ENCODE measurements around the gene MAPK6. TPM values are rescaled to one million over a fixed set of nuclear protein-coding genes. Genes with fewer than 3 reads are reported as not detected.

MAPK6 gene
- total and polyA plus RNA-seq, 2 of the 4 experiments (the other 2 are of a cell fraction), result 22.6 to 60.6 TPM

GRCh38 chr15:52056496-52056895 lies 37.5 kb downstream of the MAPK6 start:
- WGBS, 2 experiments (ENCODE audit: extremely low coverage in 2 of 2, insufficient read length in 1 of 2), result 100% methylated on average over 1 of the region's 3 CpGs; no CpG with 5 or more reads in 1 of the 2 experiments

More at GRCh38 chr15:52056496-52056895, 37.5 kb downstream of the MAPK6 start:
- Histone ChIP-seq H3K9me3 (ENCODE audit: control insufficient read depth, insufficient read depth, low read length) (no peaks in the 10 kb centered on the region), H2BK20ac (ENCODE audit: low read depth, low read length) (no peak overlapping the region), H3K14ac (replicated peaks; ENCODE audit: low read depth, low read length) (no peak overlapping the region), H2BK15ac (ENCODE audit: low read depth, low read length) (no peak overlapping the region), H3K18ac (ENCODE audit: low read depth, low read length) (no peak overlapping the region), H3K4me1 (ENCODE audit: control insufficient read depth, insufficient read depth, low read length) (peaks cover 6% of the 10 kb centered on the region), H2BK120ac (ENCODE audit: low read depth, low read length) (no peak overlapping the region), H2AK9ac (replicated peaks; ENCODE audit: low read depth, low read length, poor library complexity) (no peak overlapping the region), H2AFZ (replicated peaks; ENCODE audit: low read length, poor library complexity) (no peak overlapping the region), H3K27me3 (ENCODE audit: control insufficient read depth, insufficient read depth, low read length) (no peaks in the 10 kb centered on the region), H3K4me2 (ENCODE audit: low read depth, low read length) (no peak overlapping the region), H4K20me1 (ENCODE audit: insufficient read depth, low read length) (peaks cover 11% of the 10 kb centered on the region), H2AK5ac (ENCODE audit: low read depth, low read length) (no peak overlapping the region), H4K8ac (ENCODE audit: low read depth in 2 of 2, low read length in 2 of 2) (no peak overlapping the region), H3K56ac (ENCODE audit: extremely low read depth, insufficient read depth, low read length) (no peak overlapping the region), H3K4ac (ENCODE audit: low read depth, low read length) (no peak overlapping the region), H3K23ac (ENCODE audit: low read depth, low read length) (no peak overlapping the region), H4K5ac (ENCODE audit: low read depth, low read length) (no peak overlapping the region), H3K9ac (ENCODE audit: low read depth, low read length) (no peak overlapping the region), H2BK5ac (ENCODE audit: low read depth, low read length, poor library complexity, severe bottlenecking) (no peak overlapping the region), H3K79me1 (ENCODE audit: low read depth in 1 of 2, low read length in 2 of 2) (peaks cover 52 to 76% of the 10 kb centered on the region in 2 experiments), H3K36me3 (ENCODE audit: control insufficient read depth, insufficient read depth, low read length) (peaks cover 37% of the 10 kb centered on the region), H3K4me3 (ENCODE audit: insufficient read depth, low read depth, low read length) (no peak overlapping the region), H4K91ac (ENCODE audit: insufficient read depth, low read depth, low read length) (no peak overlapping the region), H3K27ac (ENCODE audit: insufficient read depth, low read length) (no peak overlapping the region), H3K9me1 (ENCODE audit: insufficient read depth, low read length) (peaks cover 5% of the 10 kb centered on the region)
- BruUV-seq (replicated peaks), result no TSS peak
- ChIA-PET POLR2A (ENCODE audit: unreplicated experiment) (no interaction called here), CTCF (no interaction called here)
- in situ Hi-C loops (cut with MboI; ENCODE audit: low sequenced_read_pairs), result no loop called here
- no peak for ATAC-seq (ENCODE audit: low read depth)
- DNase-seq, result no peak
- intact Hi-C loops (cut with micrococcal nuclease), result no loop called here
- no peak for TF ChIP-seq SMC3 (IDR thresholded peaks at IDR 0.05; ENCODE audit: low read depth, low read length)
- TF ChIP-seq MXI1 (IDR thresholded peaks at IDR 0.05; ENCODE audit: borderline replicate concordance, low read depth, low read length), result no peak
- no peak for TF ChIP-seq POLR2A (IDR thresholded peaks at IDR 0.05; ENCODE audit: low read depth, low read length)
- TF ChIP-seq MAZ (IDR thresholded peaks at IDR 0.05; ENCODE audit: borderline replicate concordance, low read depth, low read length), result no peak
- TF ChIP-seq, protein P1, sequence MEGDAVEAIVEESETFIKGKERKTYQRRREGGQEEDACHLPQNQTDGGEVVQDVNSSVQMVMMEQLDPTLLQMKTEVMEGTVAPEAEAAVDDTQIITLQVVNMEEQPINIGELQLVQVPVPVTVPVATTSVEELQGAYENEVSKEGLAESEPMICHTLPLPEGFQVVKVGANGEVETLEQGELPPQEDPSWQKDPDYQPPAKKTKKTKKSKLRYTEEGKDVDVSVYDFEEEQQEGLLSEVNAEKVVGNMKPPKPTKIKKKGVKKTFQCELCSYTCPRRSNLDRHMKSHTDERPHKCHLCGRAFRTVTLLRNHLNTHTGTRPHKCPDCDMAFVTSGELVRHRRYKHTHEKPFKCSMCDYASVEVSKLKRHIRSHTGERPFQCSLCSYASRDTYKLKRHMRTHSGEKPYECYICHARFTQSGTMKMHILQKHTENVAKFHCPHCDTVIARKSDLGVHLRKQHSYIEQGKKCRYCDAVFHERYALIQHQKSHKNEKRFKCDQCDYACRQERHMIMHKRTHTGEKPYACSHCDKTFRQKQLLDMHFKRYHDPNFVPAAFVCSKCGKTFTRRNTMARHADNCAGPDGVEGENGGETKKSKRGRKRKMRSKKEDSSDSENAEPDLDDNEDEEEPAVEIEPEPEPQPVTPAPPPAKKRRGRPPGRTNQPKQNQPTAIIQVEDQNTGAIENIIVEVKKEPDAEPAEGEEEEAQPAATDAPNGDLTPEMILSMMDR (conservative IDR thresholded peaks at IDR 0.05; ENCODE audit: low read depth, low read length), result no peak
- no peak for TF ChIP-seq BHLHE40 (IDR thresholded peaks at IDR 0.05; ENCODE audit: low read depth, low read length)
- no peak for TF ChIP-seq RCOR1 (IDR thresholded peaks at IDR 0.05; ENCODE audit: insufficient replicate concordance, low read length)
- no peak for TF ChIP-seq RAD21 (IDR thresholded peaks at IDR 0.05; ENCODE audit: low read length)
- TF ChIP-seq MAFK (IDR thresholded peaks at IDR 0.05; ENCODE audit: low read depth, low read length), result no peak
- no peak for TF ChIP-seq CEBPB (IDR thresholded peaks at IDR 0.05; ENCODE audit: low read depth, low read length)
- TF ChIP-seq, protein P2, sequence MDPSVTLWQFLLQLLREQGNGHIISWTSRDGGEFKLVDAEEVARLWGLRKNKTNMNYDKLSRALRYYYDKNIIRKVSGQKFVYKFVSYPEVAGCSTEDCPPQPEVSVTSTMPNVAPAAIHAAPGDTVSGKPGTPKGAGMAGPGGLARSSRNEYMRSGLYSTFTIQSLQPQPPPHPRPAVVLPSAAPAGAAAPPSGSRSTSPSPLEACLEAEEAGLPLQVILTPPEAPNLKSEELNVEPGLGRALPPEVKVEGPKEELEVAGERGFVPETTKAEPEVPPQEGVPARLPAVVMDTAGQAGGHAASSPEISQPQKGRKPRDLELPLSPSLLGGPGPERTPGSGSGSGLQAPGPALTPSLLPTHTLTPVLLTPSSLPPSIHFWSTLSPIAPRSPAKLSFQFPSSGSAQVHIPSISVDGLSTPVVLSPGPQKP (IDR thresholded peaks at IDR 0.05; ENCODE audit: borderline replicate concordance, low read depth, low read length), result no peak
- TF ChIP-seq NFE2L2 (IDR thresholded peaks at IDR 0.05; ENCODE audit: low read depth, low read length), result no peak
- no peak for TF ChIP-seq CHD1 (IDR thresholded peaks at IDR 0.05; ENCODE audit: low read depth, low read length)
- no peak for TF ChIP-seq FOS (IDR thresholded peaks at IDR 0.05; ENCODE audit: low read depth, low read length)
- TF ChIP-seq RFX5 (IDR thresholded peaks at IDR 0.05; ENCODE audit: low read depth, low read length), result no peak
- TF ChIP-seq, protein P3, sequence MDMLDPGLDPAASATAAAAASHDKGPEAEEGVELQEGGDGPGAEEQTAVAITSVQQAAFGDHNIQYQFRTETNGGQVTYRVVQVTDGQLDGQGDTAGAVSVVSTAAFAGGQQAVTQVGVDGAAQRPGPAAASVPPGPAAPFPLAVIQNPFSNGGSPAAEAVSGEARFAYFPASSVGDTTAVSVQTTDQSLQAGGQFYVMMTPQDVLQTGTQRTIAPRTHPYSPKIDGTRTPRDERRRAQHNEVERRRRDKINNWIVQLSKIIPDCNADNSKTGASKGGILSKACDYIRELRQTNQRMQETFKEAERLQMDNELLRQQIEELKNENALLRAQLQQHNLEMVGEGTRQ (IDR thresholded peaks at IDR 0.05; ENCODE audit: low read depth, low read length), result no peak
- dilution Hi-C loops (cut with HindIII; ENCODE audit: low sequenced_read_pairs, unreplicated experiment), result no loop called here

All from IMR-90 (cell line).